ENCODE results near the gene SEC16B. TPM values are rescaled to one million over a fixed set of nuclear protein-coding genes. Genes with fewer than 3 reads are reported as not detected.

The SEC16B gene
- total and polyA plus RNA-seq, 9 of the 15 experiments (the other 6 are each of a cell fraction or from before 2014, with no cell fraction given) = not detected

DNA sequence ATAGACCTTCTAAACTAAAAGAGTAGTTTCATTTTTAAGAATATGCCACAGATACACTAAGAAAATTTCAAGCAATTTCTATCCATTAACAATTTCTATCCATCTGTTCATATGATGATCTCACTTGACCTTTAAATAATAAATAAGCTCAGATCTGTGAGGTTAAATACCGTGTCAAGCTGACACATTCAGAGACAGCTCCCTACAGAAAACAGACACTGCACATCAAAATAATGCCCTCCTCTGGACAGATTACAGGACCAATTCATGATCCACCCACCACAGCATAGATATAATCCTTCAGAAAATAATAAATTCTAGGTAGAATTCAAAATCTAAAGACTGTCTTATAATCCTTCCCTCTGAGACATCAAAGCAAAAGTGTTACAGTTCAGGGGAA is 49.4 kb upstream of the SEC16B start (continued):
- no peak for TF ChIP-seq FOXA3 (CRISPR knock-in tag; conservative IDR thresholded peaks at IDR 0.05 in 1 of 2, IDR thresholded peaks at IDR 0.05 in 1 of 2)
- TF ChIP-seq, protein P1, sequence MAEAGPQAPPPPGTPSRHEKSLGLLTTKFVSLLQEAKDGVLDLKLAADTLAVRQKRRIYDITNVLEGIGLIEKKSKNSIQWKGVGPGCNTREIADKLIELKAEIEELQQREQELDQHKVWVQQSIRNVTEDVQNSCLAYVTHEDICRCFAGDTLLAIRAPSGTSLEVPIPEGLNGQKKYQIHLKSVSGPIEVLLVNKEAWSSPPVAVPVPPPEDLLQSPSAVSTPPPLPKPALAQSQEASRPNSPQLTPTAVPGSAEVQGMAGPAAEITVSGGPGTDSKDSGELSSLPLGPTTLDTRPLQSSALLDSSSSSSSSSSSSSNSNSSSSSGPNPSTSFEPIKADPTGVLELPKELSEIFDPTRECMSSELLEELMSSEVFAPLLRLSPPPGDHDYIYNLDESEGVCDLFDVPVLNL (CRISPR knock-in tag; IDR thresholded peaks at IDR 0.05; ENCODE audit: low read depth) = no peak

DNA sequence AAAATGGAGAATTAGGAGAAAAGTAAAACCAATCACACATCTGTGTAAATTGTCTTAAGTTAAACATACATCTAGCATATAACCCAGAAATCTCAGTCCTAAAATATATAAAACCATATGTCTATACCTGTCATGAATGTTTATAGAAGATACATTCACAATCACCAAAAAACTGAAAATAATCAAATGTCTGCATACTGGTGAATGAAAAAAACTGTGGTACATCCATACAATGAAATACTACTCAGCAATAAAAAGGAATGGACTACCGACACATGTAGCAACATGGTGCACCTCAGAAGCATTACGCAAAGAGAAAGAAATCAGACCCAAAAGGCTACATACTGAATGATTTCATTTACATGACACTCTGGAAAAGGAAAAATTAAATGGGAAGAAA is 47.7 kb upstream of the SEC16B start:
- Histone ChIP-seq H3K4me3 (no peak overlapping the region), H3K4me1 (replicated peaks in 1 of 2; ENCODE audit: control insufficient read depth in 2 of 2, insufficient read depth in 2 of 2, low read length in 2 of 2) (no peaks in the 10 kb centered on the region), H3K27me3 (ENCODE audit: control insufficient read depth in 2 of 2, insufficient read depth in 2 of 2, low read length in 2 of 2) (no peaks in the 10 kb centered on the region), H3K9me1 (ENCODE audit: control insufficient read depth, insufficient read depth, low read length) (no peaks in the 10 kb centered on the region), H3K9me3 (replicated peaks; ENCODE audit: control insufficient read depth, insufficient read depth, low read depth, low read length) (no peaks in the 10 kb centered on the region), H2AFZ (ENCODE audit: low read depth, low read length) (no peak overlapping the region), H3K36me3 (ENCODE audit: control insufficient read depth, insufficient read depth, low read length) (no peaks in the 10 kb centered on the region), H3K79me2 (ENCODE audit: control insufficient read depth, insufficient read depth, low read length) (no peaks in the 10 kb centered on the region), H3K9ac (ENCODE audit: insufficient read depth in 1 of 2, low read depth in 2 of 2, low read length in 2 of 2) (no peak overlapping the region), H3K4me2 (ENCODE audit: insufficient read depth, low read length) (no peak overlapping the region), H4K20me1 (replicated peaks; ENCODE audit: control insufficient read depth, insufficient read depth, low read length) (no peaks in the 10 kb centered on the region), H3K27ac (ENCODE audit: extremely low read depth, low read depth, low read length) (no peak overlapping the region)
- in situ Hi-C loops (cut with MboI) = no loop called here
- intact Hi-C loops (cut with micrococcal nuclease) = no loop called here
- no TSS peak for BruUV-seq (replicated peaks)
- ChIA-PET POLR2A (no interaction called here), CTCF (ENCODE audit: low intra/inter-chr PET ratio) (no interaction called here)
- WGBS (ENCODE audit: insufficient coverage, low coverage, missing lambda C conversion rate) = 7% methylated on average over 2 of the region's 2 CpGs
- no peak for ATAC-seq
- no peak for DNase-seq (ENCODE audit: extremely low read depth in 1 of 4, low spot score in 3 of 4)
- TF ChIP-seq GTF2F1 (IDR thresholded peaks at IDR 0.05; ENCODE audit: low read depth, low read length) = no peak
- no peak for TF ChIP-seq CHCHD3 (CRISPR knock-in tag; IDR thresholded peaks at IDR 0.05)
- FAIRE-seq = no peak

Data from K562 (cell line).